ENCODE data around the gene MTG2.

MTG2 gene

GRCh38 chr20:62163986-62164762 is 18.7 kb upstream of the MTG2 start:
- no peak for TF ChIP-seq CTCF (IDR thresholded peaks at IDR 0.05)
- DNase-seq (ENCODE audit: low spot score), result no peak
- no peak overlapping the region for H3K4me3 ChIP-seq
- no peak overlapping the region for H3K27ac ChIP-seq

GRCh38 chr20:62164879-62165761 is 17.7 kb upstream of the MTG2 start:
- Histone ChIP-seq H3K4me3 (no peak overlapping the region), H3K27ac (no peak overlapping the region)
- TF ChIP-seq CTCF (IDR thresholded peaks at IDR 0.05), result no peak
- no peak for DNase-seq (ENCODE audit: low spot score)

GRCh38 chr20:62165762-62166399 is 16.9 kb upstream of the MTG2 start:
- H3K27ac ChIP-seq, result no peak overlapping the region
- TF ChIP-seq CTCF (IDR thresholded peaks at IDR 0.05), result no peak
- DNase-seq (ENCODE audit: low spot score), result no peak
- H3K4me3 ChIP-seq, result no peak overlapping the region

- Histone ChIP-seq H3K27ac (no peak overlapping the region), H3K4me3 (no peak overlapping the region)
- no peak for TF ChIP-seq CTCF (IDR thresholded peaks at IDR 0.05)
- no peak for DNase-seq (ENCODE audit: low spot score)
Measured at GRCh38 chr20:62167474-62167873, 15.4 kb upstream of the MTG2 start.

- Histone ChIP-seq H3K27ac (no peak overlapping the region), H3K4me3 (no peak overlapping the region)
- TF ChIP-seq CTCF (IDR thresholded peaks at IDR 0.05), result no peak
- DNase-seq (ENCODE audit: low spot score), result no peak
Measured at GRCh38 chr20:62168061-62168460, 14.8 kb upstream of the MTG2 start.

- Histone ChIP-seq H3K4me3 (no peak overlapping the region), H3K27ac (no peak overlapping the region)
- TF ChIP-seq CTCF (IDR thresholded peaks at IDR 0.05), result no peak
- no peak for DNase-seq (ENCODE audit: low spot score)
Measured at GRCh38 chr20:62168890-62169435, 13.9 kb upstream of the MTG2 start.
